Chondrocyte (in vitro differentiated cells): ENCODE results near the gene MTMR2. TPM values are rescaled to one million over a fixed set of nuclear protein-coding genes. Genes with fewer than 3 reads are reported as not detected.

Source experiments
- DNase-seq: peaks from one replicate; pipeline ENCODE4 v3.0.0; 2021; ENCODE audit warnings: mixed read lengths, low spot score
- H3K27ac Mint-ChIP-seq: one replicate; pipeline ENCODE4 v1.8.0; 2021; ENCODE audit warnings: mild to moderate bottlenecking, moderate library complexity, mixed read lengths; ENCODE audit not compliant: unreplicated experiment
- H3K27me3 Mint-ChIP-seq: 2 replicates; pipeline ENCODE4 v1.8.0; 2021; ENCODE audit warnings: low read depth, mixed read lengths
- H3K36me3 Mint-ChIP-seq: 2 replicates; pipeline ENCODE4 v1.8.0; 2021; ENCODE audit warnings: low read depth, mixed read lengths
- H3K4me1 Mint-ChIP-seq: 2 replicates; pipeline ENCODE4 v1.8.0; 2021; ENCODE audit warnings: low read depth, mild to moderate bottlenecking, mixed read lengths
- H3K4me3 Mint-ChIP-seq: one replicate; pipeline ENCODE4 v1.8.0; 2021; ENCODE audit warnings: mild to moderate bottlenecking, moderate library complexity, mixed read lengths; ENCODE audit not compliant: unreplicated experiment
- H3K9me3 Mint-ChIP-seq: 2 replicates; pipeline ENCODE4 v1.8.0; 2021; ENCODE audit warnings: low read depth, mixed read lengths
- CTCF ChIP-seq: fragments of 200-600 bp; sonication (generic); IDR thresholded peaks from 2 replicates; pipeline ENCODE4 v1.5.0; 2021; ENCODE audit warnings: antibody characterized with exemption, mild to moderate bottlenecking, moderate library complexity
- total RNA-seq: library from RNA; stranded (reverse); gene quantifications from 3 replicates; pipeline ENCODE4 v1.2.1, GENCODE V29; 2021

Gene MTMR2
- total RNA-seq, 1 donor from 2014 or later, result 52.1 TPM

GRCh38 chr11:95897731-95898130 lies 26.2 kb downstream of the MTMR2 start:
- H3K27me3 Mint-ChIP-seq, result no peaks in the 10 kb centered on the region

GRCh38 chr11:95895815-95896214 lies 28.1 kb downstream of the MTMR2 start:
- Mint-ChIP-seq H3K27me3 (no peaks in the 10 kb centered on the region), H3K27ac (no peak overlapping the region), H3K4me3 (no peak overlapping the region), H3K9me3 (no peaks in the 10 kb centered on the region), H3K36me3 (no peaks in the 10 kb centered on the region), H3K4me1 (peaks cover 7% of the 10 kb centered on the region)
- no peak for DNase-seq
- TF ChIP-seq CTCF, result no peak

More at GRCh38 chr11:95897731-95898130, 26.2 kb downstream of the MTMR2 start:
- Mint-ChIP-seq H3K27ac (peak overlapping the region; percentile 9), H3K9me3 (no peaks in the 10 kb centered on the region), H3K4me1 (peaks cover 7% of the 10 kb centered on the region), H3K4me3 (no peak overlapping the region), H3K36me3 (no peaks in the 10 kb centered on the region)
- TF ChIP-seq CTCF, result no peak
- DNase-seq, result no peak

- no peak for DNase-seq
- H3K36me3 Mint-ChIP-seq, result peaks cover 2% of the 10 kb centered on the region
- H3K27ac Mint-ChIP-seq, result no peak overlapping the region
- no peaks in the 10 kb centered on the region for H3K27me3 Mint-ChIP-seq
- TF ChIP-seq CTCF, result no peak
- no peak overlapping the region for H3K4me3 Mint-ChIP-seq
- no peaks in the 10 kb centered on the region for H3K9me3 Mint-ChIP-seq
- H3K4me1 Mint-ChIP-seq, result peaks cover 9% of the 10 kb centered on the region
Measured at GRCh38 chr11:95892892-95893570, 30.9 kb downstream of the MTMR2 start.

- Mint-ChIP-seq H3K27ac (no peak overlapping the region), H3K36me3 (peaks cover 2% of the 10 kb centered on the region), H3K9me3 (no peaks in the 10 kb centered on the region), H3K4me1 (peaks cover 9% of the 10 kb centered on the region), H3K4me3 (no peak overlapping the region), H3K27me3 (no peaks in the 10 kb centered on the region)
- DNase-seq, result no peak
- TF ChIP-seq CTCF, result no peak
Measured at GRCh38 chr11:95892492-95892891, 31.4 kb downstream of the MTMR2 start.

- Mint-ChIP-seq H3K36me3 (peaks cover 3% of the 10 kb centered on the region), H3K9me3 (no peaks in the 10 kb centered on the region), H3K4me3 (no peak overlapping the region), H3K27me3 (no peaks in the 10 kb centered on the region), H3K4me1 (peaks cover 9% of the 10 kb centered on the region), H3K27ac (no peak overlapping the region)
- DNase-seq, result no peak
- no peak for TF ChIP-seq CTCF
Measured at GRCh38 chr11:95891423-95892170, 32.3 kb downstream of the MTMR2 start.
